H1 (cell line): ENCODE data around the gene GSTA1. TPM values are rescaled to one million over a fixed set of nuclear protein-coding genes. Genes with fewer than 3 reads are reported as not detected.

Experiments
- BACH1 ChIP-seq: IDR thresholded peaks from 2 replicates; pipeline ENCODE4 v1.6.1; 2012; ENCODE audit warnings: low read length, improper control_type of control experiment
- CEBPB ChIP-seq: IDR thresholded peaks from 2 replicates; pipeline ENCODE4 v1.6.1; 2012; ENCODE audit warnings: low read depth, low read length
- EZH2 ChIP-seq: fragments of 200-600 bp; sonication (generic); IDR thresholded peaks from 2 replicates; pipeline ENCODE4 v1.7.1; 2012; ENCODE audit warnings: low read depth, mild to moderate bottlenecking, moderate library complexity, low read length, inconsistent platforms; ENCODE audit not compliant: severe bottlenecking
- KDM4A ChIP-seq: IDR thresholded peaks from one replicate; pipeline ENCODE4 v1.7.1; 2012; ENCODE audit warnings: low read depth, mild to moderate bottlenecking, moderate library complexity, low read length, inconsistent platforms; ENCODE audit not compliant: severe bottlenecking
- MAFK ChIP-seq: IDR thresholded peaks from 2 replicates; pipeline ENCODE4 v1.6.1; 2012; ENCODE audit warnings: low read depth, mild to moderate bottlenecking, improper control_type of control experiment, low read length
- PHF8 ChIP-seq: fragments of 200-600 bp; sonication (generic); conservative IDR thresholded peaks from 2 replicates; pipeline ENCODE4 v1.7.1; 2012; ENCODE audit warnings: low read depth, mild to moderate bottlenecking, inconsistent platforms, low read length, moderate library complexity
- ZNF274 ChIP-seq: IDR thresholded peaks from 2 replicates; pipeline ENCODE4 v1.7.0; 2012; ENCODE audit warnings: low read length, borderline replicate concordance; ENCODE audit errors: extremely low read depth
- polyA plus RNA-seq, 7 experiments: library from polyadenylated mRNA; depleted of rRNA in 3 of 7; stranded (reverse) in 5 of 7; unstranded in 2 of 7; fragments of >200 nt in 5 of 7; fragments of 200-250 nt in 2 of 7; gene quantifications; 1 replicate in 5 of 7; 2 replicates in 1 of 7; 4 replicates in 1 of 7; pipeline versions ENCODE4 v1.2.1 to v1.2.3, GENCODE V29; 2011 to 2013; ENCODE audit warnings: missing spikeins in 2 of 7, mixed read lengths in 2 of 7
- total RNA-seq: library from RNA; stranded (reverse); fragmentation: NEBNext Ultra II Directional; extraction: Animal tissue kit (Norgen Biotek cat#: 25700); gene quantifications from 2 replicates; pipeline ENCODE4 v1.2.1, GENCODE V29; 2021

The GSTA1 gene
- total and polyA plus RNA-seq, 2 of the 8 experiments (the other 6 are each of a cell fraction or from before 2014, with no cell fraction given): 0.08 TPM; not detected in 1

DNA sequence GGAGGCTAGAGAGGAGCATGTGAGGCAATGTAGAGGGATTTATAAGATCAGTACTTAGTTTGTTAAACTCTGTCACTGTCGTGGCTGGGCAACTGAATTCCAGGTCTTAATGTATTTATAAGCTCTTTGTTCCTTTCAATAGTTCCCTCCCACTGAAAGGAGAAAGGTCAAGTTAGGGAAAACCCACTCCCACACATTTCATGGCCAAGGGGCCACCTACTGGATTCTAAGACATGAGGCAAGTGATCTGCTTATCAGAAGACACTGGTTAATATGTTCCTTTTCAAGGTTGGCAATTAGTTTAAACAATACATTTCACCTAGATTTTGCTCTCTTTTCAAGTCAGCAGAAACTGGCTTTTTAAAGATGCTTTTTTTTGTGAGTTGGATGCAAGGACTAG, 42.4 kb upstream of the GSTA1 start (continued):
- TF ChIP-seq EZH2 (no peak), PHF8 (no peak), MAFK (no peak), KDM4A (no peak), ZNF274 (no peak), BACH1 (no peak), CEBPB (no peak)
